ENCODE measurements around the gene TMEM62.
"Not testable (repeated sequence)": the region's sequence is repeated elsewhere in the genome, so short reads cannot be mapped to it uniquely, and the experiment has no call there.

TMEM62 gene

GRCh38 chr15:43125100-43125661 is 8.2 kb upstream of the TMEM62 start:
- no peak for DNase-seq

- no peak for DNase-seq
Measured at GRCh38 chr15:43126356-43126755, 7.0 kb upstream of the TMEM62 start.

DNA sequence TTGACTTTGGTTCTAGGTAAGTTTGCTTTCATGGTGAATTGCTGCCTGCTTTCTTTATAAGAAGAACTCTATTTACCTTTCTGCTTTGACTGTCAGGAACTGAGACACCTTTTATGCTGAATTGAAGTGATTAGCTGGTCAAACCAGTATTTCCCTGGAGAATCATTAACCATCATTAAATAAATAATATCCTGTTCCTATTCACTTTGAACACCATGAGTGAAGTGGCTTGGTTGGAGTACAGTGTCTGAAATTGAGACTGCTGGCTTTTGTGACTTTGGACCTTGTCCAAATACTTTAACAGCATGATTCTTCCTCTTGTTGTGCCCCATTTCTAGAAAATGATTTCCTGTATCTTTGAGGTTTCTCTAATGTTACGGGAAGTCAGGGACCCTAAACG is 5.6 kb upstream of the TMEM62 start:
- DNase-seq, result no peak

DNA sequence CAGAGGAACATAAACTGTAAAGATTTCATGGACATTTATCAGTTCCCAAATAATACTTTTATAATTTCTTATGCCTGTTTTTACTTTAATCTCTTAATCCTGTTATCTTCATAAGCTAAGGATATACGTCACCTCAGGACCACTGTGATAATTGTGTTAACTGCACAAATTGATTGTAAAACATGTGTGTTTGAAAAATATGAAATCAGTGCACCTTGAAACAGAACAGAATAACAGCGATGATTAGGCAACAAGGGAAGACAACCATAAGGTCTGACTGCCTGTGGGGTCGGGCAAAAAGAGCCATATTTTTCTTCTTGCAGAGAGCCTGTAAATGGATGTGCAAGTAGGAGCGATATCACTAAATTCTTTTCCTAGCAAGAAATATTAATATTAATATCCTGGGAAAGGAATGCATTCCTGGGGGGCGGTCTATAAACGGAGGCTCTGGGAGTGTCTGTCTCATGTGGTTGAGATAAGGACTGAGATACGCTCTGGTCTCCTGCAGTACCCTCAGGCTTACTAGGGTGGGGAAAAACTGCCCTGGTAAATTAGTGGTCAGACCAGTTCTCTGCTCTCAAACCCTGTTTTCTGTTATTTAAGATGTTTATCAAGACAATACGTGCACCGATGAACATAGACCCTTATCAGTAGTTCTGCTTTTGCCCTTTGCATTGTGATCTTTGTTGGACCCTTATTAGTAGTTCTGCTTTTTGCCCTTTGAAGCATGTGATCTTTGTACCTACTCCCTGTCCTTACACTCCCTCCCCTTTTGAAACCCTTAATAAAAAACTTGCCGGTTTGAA is 5.0 kb upstream of the TMEM62 start:
- not testable (repeated sequence) for DNase-seq

- no peak for DNase-seq
Measured at GRCh38 chr15:43128980-43129335, 4.4 kb upstream of the TMEM62 start.

DNA sequence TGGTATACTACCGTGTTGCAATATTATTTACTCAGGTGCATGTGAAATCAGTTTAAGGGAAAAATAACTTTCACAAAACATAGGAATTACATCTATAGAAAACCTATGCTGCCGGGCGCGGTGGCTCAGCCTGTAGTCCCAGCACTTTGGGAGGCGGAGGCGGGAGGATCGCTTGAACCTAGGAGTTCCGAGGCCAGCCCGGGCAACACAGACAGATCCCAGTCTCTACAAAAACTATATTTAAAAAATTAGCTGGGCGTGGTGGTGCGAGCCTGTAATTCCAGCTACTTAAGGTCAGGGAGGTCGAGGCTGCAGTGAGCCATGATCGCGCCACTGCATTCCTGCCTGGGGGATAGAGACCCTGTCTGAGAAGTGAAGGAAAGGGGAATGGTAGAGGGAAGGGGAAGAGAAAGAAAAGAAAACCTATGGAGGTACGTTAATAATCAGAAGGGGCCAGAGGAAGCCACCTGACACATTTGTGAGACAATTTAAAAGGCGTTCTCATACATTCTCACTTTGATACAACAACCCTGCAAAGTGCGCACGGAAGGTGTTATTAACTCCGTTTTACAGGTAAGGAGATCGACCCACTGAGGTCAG is 456 bp upstream of the TMEM62 start:
- no peak for DNase-seq

DNA sequence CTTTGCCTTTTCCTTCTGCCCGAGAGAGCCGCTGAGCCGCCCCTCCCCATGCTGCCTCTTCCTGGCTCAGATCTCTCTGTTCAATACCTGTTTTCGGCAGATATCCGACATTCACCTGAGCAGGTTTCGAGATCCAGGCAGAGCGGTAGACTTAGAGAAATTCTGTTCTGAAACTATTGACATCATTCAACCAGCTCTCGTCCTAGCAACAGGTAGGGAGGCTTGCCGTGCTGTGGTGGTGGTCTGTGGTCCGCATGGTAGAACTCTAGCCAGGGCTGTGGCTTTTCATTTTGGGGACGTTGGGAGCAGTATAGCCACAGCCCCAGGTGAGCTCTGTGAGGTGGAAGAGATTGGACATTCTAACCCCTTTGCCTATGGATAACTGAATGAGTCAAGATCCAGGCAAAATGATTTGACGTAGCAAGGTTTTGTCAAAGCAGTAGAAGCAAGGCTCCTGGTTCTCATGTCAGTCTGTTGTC is 810 bp downstream of the TMEM62 start:
- DNase-seq, result no peak

GRCh38 chr15:43135351-43135750 is 2.0 kb downstream of the TMEM62 start:
- DNase-seq, result no peak

- no peak for DNase-seq
Measured at GRCh38 chr15:43143203-43143941, 10.0 kb downstream of the TMEM62 start.

GRCh38 chr15:43144512-43144911 is 11.1 kb downstream of the TMEM62 start:
- DNase-seq, result no peak

GRCh38 chr15:43146184-43146583 is 12.8 kb downstream of the TMEM62 start:
- DNase-seq, result no peak

DNA sequence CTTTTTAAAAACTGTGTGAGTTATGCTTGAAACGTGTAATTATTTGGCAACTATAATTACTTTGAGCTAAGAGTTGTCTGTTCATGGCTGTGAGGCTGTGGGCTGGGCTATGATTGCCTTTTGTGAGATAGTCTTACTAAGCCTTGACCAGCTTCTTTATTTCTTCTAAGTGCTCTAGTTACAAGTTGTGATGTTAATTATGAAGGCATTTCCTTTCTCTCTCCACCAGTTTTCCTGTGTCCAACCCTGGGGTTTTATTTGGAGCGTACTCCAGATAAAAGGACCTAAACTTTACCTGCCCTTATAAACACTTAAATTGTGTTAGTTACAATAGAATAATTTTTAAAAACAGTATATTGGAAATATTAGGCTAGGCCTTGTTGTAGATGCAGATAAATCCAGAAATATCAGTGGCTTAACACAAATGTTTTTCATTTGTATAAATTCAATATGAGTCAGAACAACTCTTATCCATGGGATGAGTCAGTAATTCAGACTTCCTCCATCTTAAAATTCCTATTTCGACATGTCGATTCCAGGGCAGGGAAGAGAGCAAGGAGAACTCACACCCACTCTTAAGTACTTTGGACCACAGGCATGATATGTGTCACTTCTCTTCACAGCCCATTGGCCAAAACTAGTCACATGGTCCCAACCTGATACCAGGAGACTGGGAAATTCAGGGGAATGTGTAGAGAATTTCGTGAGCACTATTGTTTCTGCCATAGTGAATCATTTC is 17.0 kb downstream of the TMEM62 start:
- no peak for DNase-seq

DNA sequence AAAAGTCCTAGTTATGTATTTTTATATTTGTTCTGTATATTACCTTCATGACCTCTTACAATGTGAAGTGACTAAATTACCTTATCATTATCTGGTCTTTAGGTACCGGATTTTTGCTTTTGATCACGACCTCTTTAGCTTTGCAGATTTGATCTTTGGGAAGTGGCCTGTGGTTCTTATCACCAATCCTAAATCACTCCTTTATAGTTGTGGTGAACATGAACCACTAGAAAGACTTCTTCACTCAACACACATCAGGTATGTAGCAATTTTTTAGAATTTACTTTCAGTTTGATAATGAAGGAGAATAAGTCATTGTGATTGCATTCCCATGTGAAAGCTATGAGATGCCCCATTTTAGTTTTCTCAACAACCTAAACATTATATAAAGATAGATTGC is 18.3 kb downstream of the TMEM62 start:
- no peak for DNase-seq

GRCh38 chr15:43153269-43153668 is 19.9 kb downstream of the TMEM62 start:
- no peak for DNase-seq

- DNase-seq, result no peak
Measured at GRCh38 chr15:43165801-43166325, 32.5 kb downstream of the TMEM62 start.

DNA sequence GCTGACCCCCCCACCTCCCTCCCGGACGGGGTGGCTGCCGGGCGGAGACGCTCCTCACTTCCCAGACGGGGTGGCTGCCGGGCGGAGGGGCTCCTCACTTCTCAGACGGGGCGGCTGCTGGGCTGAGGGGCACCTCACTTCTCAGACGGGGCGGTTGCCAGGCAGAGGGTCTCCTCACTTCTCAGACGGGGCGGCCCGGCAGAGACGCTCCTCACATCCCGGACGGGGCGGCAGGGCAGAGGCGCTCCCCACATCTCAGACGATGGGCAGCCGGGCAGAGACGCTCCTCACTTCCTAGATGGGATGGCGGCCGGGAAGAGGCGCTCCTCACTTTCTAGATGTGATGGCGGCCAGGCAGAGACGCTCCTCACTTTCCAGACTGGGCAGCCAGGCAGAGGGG is 33.9 kb downstream of the TMEM62 start:
- not testable (repeated sequence) for DNase-seq

- no peak for DNase-seq
Measured at GRCh38 chr15:43168192-43169107, 35.1 kb downstream of the TMEM62 start.

- no peak for DNase-seq
Measured at GRCh38 chr15:43169888-43170287, 36.5 kb downstream of the TMEM62 start.

GRCh38 chr15:43175656-43176309 is 42.4 kb downstream of the TMEM62 start:
- DNase-seq, result not testable (repeated sequence)

GRCh38 chr15:43177147-43177546 is 43.8 kb downstream of the TMEM62 start:
- not testable (repeated sequence) for DNase-seq

- no peak for DNase-seq
Measured at GRCh38 chr15:43183270-43183669, 49.9 kb downstream of the TMEM62 start.

Data from activated gamma-delta T cell (primary cell).